Hepatocyte (in vitro differentiated cells): Measurements from ENCODE around the gene PTTG1IP2. TPM values are rescaled to one million over a fixed set of nuclear protein-coding genes. Genes with fewer than 3 reads are reported as not detected.

Experiments
- DNase-seq: peaks from one replicate; pipeline ENCODE4 v3.0.0-alpha.2; 2016; ENCODE audit warnings: low spot score
- H2AFZ ChIP-seq: fragments of 200-600 bp; sonication (generic); 2 replicates; pipeline ENCODE4 v1.6.0; 2016; ENCODE audit warnings: antibody characterized with exemption, mild to moderate bottlenecking
- H3K27ac ChIP-seq: fragments of 200-600 bp; sonication (generic); 2 replicates; pipeline ENCODE4 v1.5.1; 2016; ENCODE audit warnings: mild to moderate bottlenecking
- H3K27me3 ChIP-seq: fragments of 200-600 bp; sonication (generic); 2 replicates; pipeline ENCODE4 v1.6.1; 2016
- H3K36me3 ChIP-seq: fragments of 200-600 bp; sonication (generic); replicated peaks from 2 replicates; pipeline ENCODE4 v1.5.1; 2016; ENCODE audit warnings: low read depth; ENCODE audit not compliant: insufficient read depth
- H3K4me1 ChIP-seq: fragments of 200-600 bp; sonication (generic); 2 replicates; pipeline ENCODE4 v1.5.1; 2016; ENCODE audit warnings: mild to moderate bottlenecking, moderate library complexity; ENCODE audit not compliant: insufficient read depth
- H3K4me2 ChIP-seq: fragments of 200-600 bp; sonication (generic); 2 replicates; pipeline ENCODE4 v1.6.0; 2016
- H3K4me3 ChIP-seq: fragments of 200-600 bp; sonication (generic); 2 replicates; pipeline ENCODE4 v1.5.1; 2016; ENCODE audit warnings: mild to moderate bottlenecking
- H3K79me2 ChIP-seq: fragments of 200-600 bp; sonication (generic); 2 replicates; pipeline ENCODE4 v1.6.0; 2017; ENCODE audit warnings: mild to moderate bottlenecking
- H3K9me2 ChIP-seq: fragments of 200-600 bp; sonication (generic); replicated peaks from 2 replicates; pipeline ENCODE4 v1.6.0; 2017; ENCODE audit warnings: mild to moderate bottlenecking; ENCODE audit not compliant: insufficient read depth
- H3K9me3 ChIP-seq: fragments of 200-600 bp; sonication (generic); 2 replicates; pipeline ENCODE4 v1.5.1; 2016; ENCODE audit warnings: low read depth, mild to moderate bottlenecking
- H4K20me1 ChIP-seq: fragments of 200-600 bp; sonication (generic); 2 replicates; pipeline ENCODE4 v1.6.0; 2016; ENCODE audit warnings: mild to moderate bottlenecking; ENCODE audit not compliant: insufficient read depth, poor library complexity, severe bottlenecking
- EZH2 ChIP-seq: fragments of 200-600 bp; sonication (generic); IDR thresholded peaks from 2 replicates; pipeline ENCODE4 v1.6.1; 2016; ENCODE audit warnings: antibody characterized with exemption, mild to moderate bottlenecking, borderline replicate concordance
- EZH2phosphoT487 ChIP-seq: fragments of 200-600 bp; sonication (generic); IDR thresholded peaks from one replicate; pipeline ENCODE4 v1.6.1; 2018; ENCODE audit warnings: antibody characterized with exemption, mild to moderate bottlenecking, low read depth, moderate library complexity; ENCODE audit not compliant: unreplicated experiment, severe bottlenecking
- WGBS: methylation state at CpG from one replicate; pipeline ENCODE4 v1.1.6; 2016; ENCODE audit warnings: low lambda C conversion rate; ENCODE audit errors: missing lambda C conversion rate; 5-methylcytosine and 5-hydroxymethylcytosine counted together
- polyA plus RNA-seq: library from polyadenylated mRNA; unstranded; fragments of >200 nt; fragmentation: Nextera tagmentation; extraction: Ambion mirVana; gene quantifications from 2 replicates; pipeline ENCODE4 v1.2.1, GENCODE V29; 2016
- total RNA-seq: library from RNA; depleted of rRNA; stranded (reverse); fragments of >200 nt; gene quantifications from 2 replicates; pipeline ENCODE4 v1.2.3, GENCODE V29; 2014
- TF ChIP-seq, protein P1 (sequence below): fragments of 200-600 bp; sonication (generic); IDR thresholded peaks from 2 replicates; pipeline ENCODE4 v1.5.1; 2016; ENCODE audit warnings: antibody characterized with exemption, mild to moderate bottlenecking; ENCODE audit not compliant: poor library complexity

The PTTG1IP2 gene
- total and polyA plus RNA-seq, 2 experiments from 2014 or later, result 0.63 TPM; not detected in 1

DNA sequence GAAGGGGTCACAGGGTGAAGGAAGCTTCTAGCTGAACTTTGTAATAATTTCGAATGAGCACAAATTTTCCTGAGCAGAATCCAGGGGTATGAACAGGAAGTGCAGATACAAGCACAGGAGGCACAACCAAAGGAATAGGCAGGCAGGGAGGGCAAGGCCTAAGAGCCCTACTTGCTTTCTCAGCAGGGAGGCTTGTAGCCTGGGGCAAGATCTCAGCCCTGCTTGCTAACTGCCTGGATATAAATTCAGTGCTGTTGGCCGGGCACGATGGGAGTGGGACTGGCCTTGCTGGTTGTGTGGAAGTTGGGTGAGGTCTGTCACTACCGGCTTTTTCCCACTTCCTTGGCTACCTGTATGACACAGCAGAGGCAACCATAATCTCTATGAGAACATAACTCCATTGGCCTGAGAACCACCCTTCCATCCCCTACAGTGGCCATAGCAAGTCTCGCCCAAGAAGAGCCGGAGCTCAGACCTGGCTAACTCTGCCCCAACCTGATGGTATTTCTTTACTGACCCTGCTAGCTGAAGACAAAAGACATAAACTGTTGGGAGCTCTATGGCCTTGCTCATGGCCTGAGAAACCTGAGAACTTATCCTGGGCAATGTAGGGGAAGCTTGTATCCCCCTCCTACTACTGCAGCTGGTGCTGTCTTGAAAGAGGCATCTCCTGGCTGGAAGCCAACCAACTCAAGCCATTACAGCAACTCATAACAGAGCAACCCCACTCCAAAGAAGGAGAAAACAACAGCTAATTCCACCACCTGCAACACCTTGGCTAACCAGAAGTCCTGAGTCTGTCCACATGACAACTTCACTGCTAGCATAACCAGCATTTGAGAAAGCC, 38.6 kb upstream of the PTTG1IP2 start:
- Histone ChIP-seq H4K20me1 (no peaks in the 10 kb centered on the region), H3K9me3 (no peaks in the 10 kb centered on the region), H2AFZ (no peak overlapping the region), H3K4me2 (no peak overlapping the region), H3K27ac (no peak overlapping the region), H3K27me3 (no peaks in the 10 kb centered on the region), H3K79me2 (no peaks in the 10 kb centered on the region), H3K36me3 (no peaks in the 10 kb centered on the region), H3K9me2 (no peaks in the 10 kb centered on the region), H3K4me3 (no peak overlapping the region), H3K4me1 (no peaks in the 10 kb centered on the region)
- TF ChIP-seq, protein P1, sequence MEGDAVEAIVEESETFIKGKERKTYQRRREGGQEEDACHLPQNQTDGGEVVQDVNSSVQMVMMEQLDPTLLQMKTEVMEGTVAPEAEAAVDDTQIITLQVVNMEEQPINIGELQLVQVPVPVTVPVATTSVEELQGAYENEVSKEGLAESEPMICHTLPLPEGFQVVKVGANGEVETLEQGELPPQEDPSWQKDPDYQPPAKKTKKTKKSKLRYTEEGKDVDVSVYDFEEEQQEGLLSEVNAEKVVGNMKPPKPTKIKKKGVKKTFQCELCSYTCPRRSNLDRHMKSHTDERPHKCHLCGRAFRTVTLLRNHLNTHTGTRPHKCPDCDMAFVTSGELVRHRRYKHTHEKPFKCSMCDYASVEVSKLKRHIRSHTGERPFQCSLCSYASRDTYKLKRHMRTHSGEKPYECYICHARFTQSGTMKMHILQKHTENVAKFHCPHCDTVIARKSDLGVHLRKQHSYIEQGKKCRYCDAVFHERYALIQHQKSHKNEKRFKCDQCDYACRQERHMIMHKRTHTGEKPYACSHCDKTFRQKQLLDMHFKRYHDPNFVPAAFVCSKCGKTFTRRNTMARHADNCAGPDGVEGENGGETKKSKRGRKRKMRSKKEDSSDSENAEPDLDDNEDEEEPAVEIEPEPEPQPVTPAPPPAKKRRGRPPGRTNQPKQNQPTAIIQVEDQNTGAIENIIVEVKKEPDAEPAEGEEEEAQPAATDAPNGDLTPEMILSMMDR, result no peak
- TF ChIP-seq EZH2, result no peak
- DNase-seq, result no peak
- WGBS, result 86% methylated on average over 6 of the region's 6 CpGs

DNA sequence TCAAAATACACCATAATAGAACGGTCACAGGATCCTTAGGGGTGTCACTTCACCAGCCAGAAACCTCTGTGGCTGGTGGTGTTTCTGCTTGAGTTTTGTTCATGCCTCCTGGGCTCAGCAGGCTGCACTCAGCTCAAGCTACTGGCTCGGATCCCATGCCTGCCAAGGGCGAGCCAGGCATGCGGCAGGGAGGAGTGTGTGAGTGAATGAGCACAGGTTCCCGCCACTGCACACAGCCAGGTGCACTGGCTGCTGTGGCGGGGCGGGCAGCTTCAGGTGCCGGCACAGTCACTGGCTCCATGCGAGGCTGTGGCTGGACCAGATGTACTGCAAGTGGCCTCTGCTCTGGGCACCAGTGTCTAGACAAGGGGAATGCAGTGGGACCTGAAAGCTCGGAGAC, 36.7 kb upstream of the PTTG1IP2 start:
- no peaks in the 10 kb centered on the region for H3K79me2 ChIP-seq
- no peak overlapping the region for H3K4me2 ChIP-seq
- no peak for DNase-seq
- no peaks in the 10 kb centered on the region for H4K20me1 ChIP-seq
- 78% methylated on average over 10 of the region's 10 CpGs for WGBS
- H3K9me3 ChIP-seq, result no peaks in the 10 kb centered on the region
- no peak overlapping the region for H3K27ac ChIP-seq
- no peaks in the 10 kb centered on the region for H3K4me1 ChIP-seq
- no peaks in the 10 kb centered on the region for H3K9me2 ChIP-seq
- TF ChIP-seq, protein P1, result no peak
- TF ChIP-seq EZH2phosphoT487, result no peak
- TF ChIP-seq EZH2, result no peak
- no peaks in the 10 kb centered on the region for H3K36me3 ChIP-seq
- H3K27me3 ChIP-seq, result no peaks in the 10 kb centered on the region
- H3K4me3 ChIP-seq, result no peak overlapping the region
- no peak overlapping the region for H2AFZ ChIP-seq

DNA sequence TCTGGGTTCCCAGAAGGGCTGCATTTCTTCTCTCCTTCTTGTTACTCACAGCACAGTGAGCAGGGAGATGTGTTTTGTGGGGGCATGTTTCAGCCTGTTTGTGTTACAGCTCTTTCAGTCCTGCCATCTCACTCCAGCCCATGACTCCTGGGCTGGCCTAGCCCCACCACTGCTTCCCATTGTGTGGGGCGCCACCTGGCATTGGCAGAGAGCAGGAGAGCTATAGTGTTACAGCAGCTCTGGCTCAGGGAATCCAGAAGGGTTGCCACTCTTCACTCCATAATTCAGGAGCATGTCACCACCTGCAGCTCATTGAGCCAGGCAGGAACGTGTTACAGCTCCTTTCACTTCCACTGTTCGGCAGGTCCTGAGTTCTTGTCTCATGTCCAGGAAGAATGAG, 36.2 kb upstream of the PTTG1IP2 start:
- H3K9me3 ChIP-seq, result no peaks in the 10 kb centered on the region
- TF ChIP-seq, protein P1, result no peak
- TF ChIP-seq EZH2, result no peak
- no peak for TF ChIP-seq EZH2phosphoT487
- DNase-seq, result no peak
- no peaks in the 10 kb centered on the region for H3K4me1 ChIP-seq
- no peaks in the 10 kb centered on the region for H3K9me2 ChIP-seq
- no peak overlapping the region for H3K4me2 ChIP-seq
- no peak overlapping the region for H3K4me3 ChIP-seq
- WGBS, result 82% methylated on average over 3 of the region's 3 CpGs
- H2AFZ ChIP-seq, result no peak overlapping the region
- no peaks in the 10 kb centered on the region for H3K27me3 ChIP-seq
- no peaks in the 10 kb centered on the region for H3K79me2 ChIP-seq
- H4K20me1 ChIP-seq, result no peaks in the 10 kb centered on the region
- no peaks in the 10 kb centered on the region for H3K36me3 ChIP-seq
- no peak overlapping the region for H3K27ac ChIP-seq
